Rectal smooth muscle tissue (tissue), 1 donor: ENCODE data around the gene DDX5.

Experiments
- H3K27ac ChIP-seq: one replicate; pipeline ENCODE4 v1.7.0; 2013; ENCODE audit warnings: low read depth, low read length, inconsistent platforms
- H3K27me3 ChIP-seq: one replicate; pipeline ENCODE4 v1.7.0; 2013; ENCODE audit warnings: low read length; ENCODE audit not compliant: control insufficient read depth, insufficient read depth
- H3K36me3 ChIP-seq: one replicate; pipeline ENCODE4 v1.7.0; 2013; ENCODE audit warnings: low read length; ENCODE audit not compliant: control insufficient read depth, insufficient read depth
- H3K4me1 ChIP-seq: one replicate; pipeline ENCODE4 v1.7.0; 2013; ENCODE audit warnings: low read length; ENCODE audit not compliant: control insufficient read depth, insufficient read depth
- H3K4me3 ChIP-seq: one replicate; pipeline ENCODE4 v1.7.0; 2013; ENCODE audit warnings: low read length
- H3K9ac ChIP-seq: one replicate; pipeline ENCODE4 v1.7.0; 2013; ENCODE audit warnings: low read length

Gene DDX5

GRCh38 chr17:64448665-64449512, 57.2 kb downstream of the DDX5 start, which contains the start of gene MILR1:
MILR1 (plus strand) TSS chr17:64449115; CDS start chr17:64449169, 54 bp downstream.
- H3K9ac ChIP-seq: no peak within 1 kb of the TSS
- H3K27ac ChIP-seq: peak within 1 kb of the TSS; percentile 45
- no peak within 1 kb of the TSS for H3K4me3 ChIP-seq
- H3K27me3 ChIP-seq: no peaks in the 10 kb centered on the region
- no peaks in the 10 kb centered on the region for H3K36me3 ChIP-seq
- H3K4me1 ChIP-seq: no peaks in the 10 kb centered on the region
